ENCODE data around the gene SIGLEC10.

- TF ChIP-seq JUNB (CRISPR knock-in tag; conservative IDR thresholded peaks at IDR 0.05) (no peak), POLR2A (conservative IDR thresholded peaks at IDR 0.05) (no peak), BRD9 (IDR thresholded peaks at IDR 0.05; ENCODE audit: low read depth, partially characterized antibody) (no peak), REST (IDR thresholded peaks at IDR 0.05; ENCODE audit: borderline replicate concordance) (no peak), REST (CRISPR knock-in tag; IDR thresholded peaks at IDR 0.05; ENCODE audit: low read depth) (no peak), CBX5 (IDR thresholded peaks at IDR 0.05; ENCODE audit: borderline replicate concordance, low read depth) (no peak), U2AF2 (optimal IDR thresholded peaks at IDR 0.05; ENCODE audit: low read depth, low read length) (no peak), TBL1XR1 (IDR thresholded peaks at IDR 0.05; ENCODE audit: low read length in 2 of 2) (no peak), SP2 (IDR thresholded peaks at IDR 0.05; ENCODE audit: extremely low read depth, low read depth, low read length, poor library complexity, severe bottlenecking) (no peak), BCLAF1 (IDR thresholded peaks at IDR 0.05; ENCODE audit: borderline replicate concordance in 1 of 2, control insufficient read depth in 1 of 2, low read depth in 2 of 2, low read length in 1 of 2) (no peak), RAD21 (CRISPR knock-in tag; conservative IDR thresholded peaks at IDR 0.05 in 1 of 2, IDR thresholded peaks at IDR 0.05 in 1 of 2) (no peak), NFE2 (IDR thresholded peaks at IDR 0.05; ENCODE audit: low read depth) (no peak)
Observed at GRCh38 chr19:51418707-51419106, 1.3 kb upstream of the SIGLEC10 start.

All from K562 (cell line).